Panc1 (cell line): Measurements from ENCODE around the gene GAS7.

Experiments used
- CTCF ChIP-seq: fragments of 450-650 bp; IDR thresholded peaks from 2 replicates; pipeline ENCODE4 v1.5.1; 2017; ENCODE audit warnings: mild to moderate bottlenecking
- POLR2AphosphoS5 ChIP-seq: IDR thresholded peaks from 2 replicates; pipeline ENCODE4 v1.6.1; 2012; ENCODE audit warnings: mild to moderate bottlenecking, low read depth, low read length, moderate library complexity
- SIN3A ChIP-seq: IDR thresholded peaks from 2 replicates; pipeline ENCODE4 v1.6.1; 2012; ENCODE audit warnings: low read depth, mild to moderate bottlenecking, low read length, moderate library complexity, borderline replicate concordance; ENCODE audit not compliant: insufficient read depth

GRCh38 chr17:10072556-10073425 lies 125.6 kb downstream of the GAS7 start:
- TF ChIP-seq CTCF (no peak), POLR2AphosphoS5 (no peak), SIN3A (no peak)
